HG03045 (cell line): ENCODE measurements around the gene TNFRSF4.

Experiments
- ATAC-seq: cut with Tn5 transposase; IDR thresholded peaks from one replicate; pipeline ENCODE4 v1.9.1; 2021; ENCODE audit warnings: mild to moderate bottlenecking, moderate library complexity; ENCODE audit not compliant: unreplicated experiment

The TNFRSF4 gene

DNA sequence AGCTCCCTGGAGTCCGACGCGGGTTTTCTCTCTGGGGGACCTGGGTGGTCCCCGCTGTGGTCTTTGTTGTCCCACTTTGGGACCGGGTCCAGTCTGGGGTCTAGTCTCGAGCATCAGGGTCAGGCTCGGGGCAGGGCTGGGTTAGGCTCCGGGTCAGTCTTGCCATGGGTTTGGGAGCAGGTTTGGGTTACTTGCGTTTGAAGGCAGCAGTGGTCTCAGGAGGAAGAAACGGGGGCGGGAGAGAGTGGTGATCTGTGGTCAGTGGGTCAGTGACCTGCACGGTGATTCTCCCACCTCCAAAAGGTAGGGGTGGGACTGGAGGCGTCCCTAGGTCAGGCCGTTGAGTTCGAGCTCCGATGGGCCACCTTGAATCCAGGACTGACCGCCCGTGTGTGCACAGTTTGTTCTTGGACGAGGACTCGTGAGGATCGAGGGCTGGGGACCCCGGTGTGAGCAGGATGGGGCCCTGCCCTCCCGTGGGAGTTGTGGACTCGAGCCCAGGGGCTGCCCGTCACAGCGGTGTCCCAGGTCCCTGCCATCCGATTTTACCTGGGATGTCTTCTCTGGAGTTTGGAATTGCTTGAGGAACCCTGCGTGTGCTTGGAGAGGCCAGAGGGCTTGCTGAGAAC lies 20.3 kb upstream of the TNFRSF4 start:
- no peak for ATAC-seq

DNA sequence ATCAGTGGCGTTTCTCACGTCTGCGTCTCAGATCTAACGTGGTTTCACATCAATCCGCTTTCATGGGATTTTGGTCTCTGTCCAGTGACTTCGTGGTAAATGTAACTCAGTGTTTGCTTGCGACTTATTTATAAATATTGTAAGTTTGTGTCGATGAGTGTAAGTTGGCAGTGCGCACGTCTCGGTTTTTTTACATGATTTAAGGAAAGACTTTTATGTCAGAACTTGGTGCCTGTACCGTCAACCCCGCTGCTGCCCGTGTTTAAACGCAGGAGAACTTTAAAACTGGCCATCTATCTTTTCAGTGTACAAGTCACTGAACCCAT lies 19.6 kb upstream of the TNFRSF4 start:
- no peak for ATAC-seq

- ATAC-seq: no peak
Observed at GRCh38 chr1:1232796-1233566, 19.0 kb upstream of the TNFRSF4 start.

- peak; percentile 4 for ATAC-seq
Observed at GRCh38 chr1:1232208-1232795, 18.3 kb upstream of the TNFRSF4 start, which contains the start of gene B3GALT6. TSS of gene B3GALT6 (plus strand) at chr1:1232237. CDS start at chr1:1232279, 42 bp downstream.

GRCh38 chr1:1231400-1232207 lies 17.7 kb upstream of the TNFRSF4 start, which contains the start of gene SDF4:
TSS of gene SDF4 (minus strand) at chr1:1232001. CDS start at chr1:1228772, 3,229 bp downstream.
- ATAC-seq: peak; percentile 89

GRCh38 chr1:1230656-1231399 lies 16.9 kb upstream of the TNFRSF4 start:
- ATAC-seq: no peak

DNA sequence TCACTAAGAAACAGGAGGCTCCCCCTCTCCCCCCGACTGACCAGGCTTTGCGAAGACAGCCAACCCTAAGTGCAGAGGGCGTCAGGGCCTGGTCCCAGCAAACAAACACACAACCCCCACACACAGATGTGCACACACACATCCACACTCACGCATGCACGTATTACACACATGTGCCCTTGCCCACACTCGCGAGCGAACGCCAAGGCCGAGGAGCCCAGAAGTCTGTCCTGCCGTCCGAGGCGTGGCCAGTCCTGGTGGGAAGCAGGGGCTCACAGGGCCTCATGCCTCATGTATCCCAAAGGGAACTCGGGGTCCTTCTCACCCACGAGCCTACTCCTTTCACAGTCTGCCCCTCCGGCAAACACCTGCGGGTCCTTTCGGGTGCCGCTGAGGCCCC lies 15.8 kb upstream of the TNFRSF4 start:
- ATAC-seq: no peak

DNA sequence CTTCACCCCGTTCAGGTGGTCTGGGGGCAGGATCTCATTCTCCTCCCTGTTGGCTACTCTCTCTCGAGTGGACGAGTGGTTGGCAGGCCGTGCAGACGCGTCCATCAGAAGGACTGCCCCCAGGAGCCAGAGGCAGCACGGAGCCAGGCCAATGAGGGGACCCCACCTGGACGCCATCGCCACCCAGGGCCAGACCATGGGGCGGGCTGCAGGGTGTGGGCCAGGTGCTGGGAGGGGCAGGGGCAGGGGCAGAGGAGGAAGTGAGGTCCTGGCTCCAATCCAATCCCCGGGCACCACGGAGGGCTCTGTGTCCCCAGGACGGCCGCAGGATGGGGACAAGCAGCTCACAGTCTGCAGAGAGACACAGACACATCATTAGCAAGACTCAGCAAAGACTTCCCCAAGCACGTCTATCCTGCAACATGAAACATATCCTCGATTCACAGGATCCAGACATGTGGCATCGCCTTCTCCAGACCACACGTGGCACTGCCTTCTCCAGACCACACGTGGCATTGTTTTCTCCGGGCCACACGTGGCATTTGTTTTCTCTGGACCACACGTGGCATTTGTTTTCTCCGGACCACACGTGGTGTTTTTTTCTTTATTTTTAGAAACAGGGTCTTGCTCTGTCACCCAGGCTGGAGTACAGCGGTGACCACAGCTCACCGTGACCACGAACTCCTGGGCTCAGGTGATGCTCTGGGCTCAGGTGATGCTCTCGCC lies 14.8 kb upstream of the TNFRSF4 start:
- ATAC-seq: no peak

DNA sequence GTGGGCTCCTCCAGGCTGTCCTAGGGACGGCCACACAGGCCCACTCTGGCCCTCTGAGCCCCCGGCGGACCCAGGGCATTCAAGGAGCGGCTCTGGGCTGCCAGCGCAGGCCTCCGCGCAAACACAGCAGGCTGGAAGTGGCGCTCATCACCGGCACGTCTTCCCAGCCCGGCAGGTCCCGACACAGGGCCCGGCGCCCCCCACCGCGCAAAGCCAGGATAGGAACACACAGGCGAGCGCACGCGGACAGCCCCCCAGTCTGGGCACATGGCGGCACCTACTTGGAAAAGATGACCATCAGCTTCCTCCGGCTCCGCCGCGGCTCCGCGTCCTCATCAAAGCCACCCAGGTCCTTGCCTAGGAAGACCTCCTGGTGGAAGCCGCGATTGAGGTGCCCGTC lies 14.2 kb upstream of the TNFRSF4 start:
- ATAC-seq: no peak

- no peak for ATAC-seq
Observed at GRCh38 chr1:1227386-1227785, 13.4 kb upstream of the TNFRSF4 start.

DNA sequence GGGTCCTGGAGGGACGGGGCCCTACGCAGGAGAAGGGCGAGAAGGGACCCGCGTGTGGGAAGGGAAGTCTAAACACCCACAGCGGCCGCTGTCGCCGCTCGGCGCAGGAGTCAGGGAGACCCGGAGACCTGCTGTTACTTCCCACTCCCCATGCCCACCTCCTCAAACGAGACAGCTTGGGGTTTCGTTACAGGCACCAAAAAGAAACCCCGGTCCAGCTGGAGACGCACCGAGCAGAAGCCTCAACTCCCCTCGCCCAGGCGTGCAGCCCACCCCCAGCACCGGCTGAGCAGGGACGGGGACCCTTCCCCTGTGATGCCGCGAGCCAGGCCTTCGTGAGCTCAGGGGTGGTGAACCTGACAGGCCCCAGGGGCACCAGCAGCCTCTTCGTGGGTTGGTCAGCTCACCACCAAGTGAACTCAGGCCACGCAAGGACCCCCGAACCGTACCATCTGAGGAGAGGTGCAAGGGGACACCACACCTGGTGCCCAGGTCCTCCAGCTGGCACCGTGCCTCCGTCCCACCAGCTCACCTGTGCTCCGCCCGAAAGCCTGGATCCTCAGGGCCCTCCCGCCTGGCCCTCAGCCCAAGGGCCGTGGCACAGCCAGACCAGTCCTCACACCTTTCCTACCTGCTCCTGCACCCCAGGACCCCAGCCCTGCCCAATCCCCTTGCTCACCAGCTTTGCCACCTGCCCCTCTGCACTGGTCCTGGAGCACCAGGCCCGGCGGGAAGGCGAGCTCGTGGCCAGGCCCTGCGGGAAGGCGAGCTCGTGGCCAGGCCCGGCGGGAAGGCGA lies 12.8 kb upstream of the TNFRSF4 start:
- no peak for ATAC-seq

DNA sequence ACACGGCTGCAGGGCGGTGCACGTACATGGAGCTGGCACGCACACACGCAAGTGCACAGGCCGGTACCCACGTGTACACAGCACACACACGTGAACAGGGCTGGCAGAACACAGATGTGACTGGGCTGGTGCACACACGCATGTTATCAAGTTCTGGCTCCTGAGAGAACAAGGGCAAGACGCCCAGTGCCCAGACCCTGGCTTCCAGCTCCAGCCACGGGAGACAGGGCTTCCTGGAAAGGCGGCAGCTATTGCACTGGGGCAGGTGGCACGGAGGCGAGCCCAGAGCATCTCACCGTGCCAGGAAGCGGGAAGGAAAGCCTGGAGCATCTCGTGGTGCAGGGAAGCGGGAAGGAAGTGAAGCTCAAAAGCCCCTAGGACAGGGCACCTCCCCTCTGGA lies 12.0 kb upstream of the TNFRSF4 start:
- ATAC-seq: no peak

DNA sequence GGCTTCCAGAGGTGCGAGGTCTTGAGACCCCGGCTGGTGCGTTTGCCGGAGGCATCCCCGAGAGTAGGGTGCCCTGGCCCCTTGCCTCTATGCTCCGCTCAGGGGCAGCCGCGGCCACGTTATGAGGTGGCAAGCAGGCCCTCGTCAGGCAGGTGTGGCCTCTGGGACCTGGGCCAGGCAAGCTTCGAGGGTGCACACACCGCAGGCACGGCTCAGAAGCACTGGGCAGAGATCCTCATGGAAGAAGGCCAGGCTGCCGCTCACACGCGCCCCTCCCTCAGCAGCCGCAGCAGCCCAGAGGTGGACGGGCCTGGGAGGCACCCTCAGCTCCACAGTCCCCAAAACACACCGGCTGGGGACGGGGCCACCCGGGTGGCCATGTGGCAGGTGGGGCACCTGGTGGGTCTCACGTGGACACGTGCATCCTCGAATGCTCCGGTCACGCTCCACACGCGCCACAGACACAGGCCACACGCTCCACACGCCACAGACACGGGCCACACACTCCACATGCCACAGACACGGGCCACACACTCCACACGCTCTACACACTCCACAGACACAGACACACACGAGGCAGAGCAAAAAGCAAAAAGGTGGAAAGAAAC lies 11.4 kb upstream of the TNFRSF4 start:
- ATAC-seq: no peak

- no peak for ATAC-seq
Observed at GRCh38 chr1:1223891-1224290, 9.9 kb upstream of the TNFRSF4 start.

DNA sequence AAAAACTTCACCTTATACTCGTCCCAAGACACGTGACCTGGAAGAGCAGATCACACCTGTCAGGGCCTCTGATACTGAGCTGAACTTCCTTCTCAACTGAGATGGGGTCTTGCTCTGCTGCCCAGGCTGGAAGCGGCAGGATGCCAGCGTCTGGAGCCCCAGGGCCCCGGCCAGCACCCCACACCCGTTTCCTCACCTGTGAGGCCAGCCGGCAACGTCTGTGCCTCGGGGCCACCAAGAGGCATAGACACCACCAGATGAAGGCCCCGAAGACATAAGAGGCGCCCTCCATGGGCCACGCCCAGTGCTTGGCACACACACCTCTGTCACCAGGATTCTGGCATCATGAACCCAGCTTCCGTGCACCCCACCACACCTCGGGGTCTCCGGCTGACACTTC lies 9.4 kb upstream of the TNFRSF4 start:
- ATAC-seq: no peak

DNA sequence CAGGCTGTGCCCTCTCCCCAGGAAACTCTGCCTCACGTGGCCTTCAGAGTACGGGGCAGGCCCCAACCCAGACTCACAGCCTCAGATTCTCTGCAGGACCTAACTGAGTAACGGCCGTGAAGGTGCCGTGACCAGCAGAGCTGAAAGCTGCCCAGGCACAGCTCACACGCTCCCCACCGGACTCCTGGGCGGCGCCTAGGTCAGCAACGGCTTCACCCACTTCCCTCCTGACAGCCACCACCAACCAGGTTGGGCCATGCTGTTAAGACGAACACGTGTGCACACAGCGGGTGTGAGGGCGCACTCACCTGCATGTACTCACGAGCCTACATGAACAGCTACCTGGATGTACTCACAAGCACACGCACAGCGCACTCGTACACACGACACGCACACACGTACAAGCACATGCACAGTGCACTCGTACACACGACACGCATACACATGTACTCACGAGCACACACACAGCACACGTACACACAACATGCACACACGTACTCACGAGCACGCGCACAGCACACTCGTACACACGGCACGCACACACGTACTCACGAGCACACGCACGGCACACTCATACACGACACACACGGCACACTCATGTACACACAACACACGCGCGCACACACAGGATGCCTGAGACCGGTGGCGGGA lies 8.7 kb upstream of the TNFRSF4 start:
- ATAC-seq: no peak

DNA sequence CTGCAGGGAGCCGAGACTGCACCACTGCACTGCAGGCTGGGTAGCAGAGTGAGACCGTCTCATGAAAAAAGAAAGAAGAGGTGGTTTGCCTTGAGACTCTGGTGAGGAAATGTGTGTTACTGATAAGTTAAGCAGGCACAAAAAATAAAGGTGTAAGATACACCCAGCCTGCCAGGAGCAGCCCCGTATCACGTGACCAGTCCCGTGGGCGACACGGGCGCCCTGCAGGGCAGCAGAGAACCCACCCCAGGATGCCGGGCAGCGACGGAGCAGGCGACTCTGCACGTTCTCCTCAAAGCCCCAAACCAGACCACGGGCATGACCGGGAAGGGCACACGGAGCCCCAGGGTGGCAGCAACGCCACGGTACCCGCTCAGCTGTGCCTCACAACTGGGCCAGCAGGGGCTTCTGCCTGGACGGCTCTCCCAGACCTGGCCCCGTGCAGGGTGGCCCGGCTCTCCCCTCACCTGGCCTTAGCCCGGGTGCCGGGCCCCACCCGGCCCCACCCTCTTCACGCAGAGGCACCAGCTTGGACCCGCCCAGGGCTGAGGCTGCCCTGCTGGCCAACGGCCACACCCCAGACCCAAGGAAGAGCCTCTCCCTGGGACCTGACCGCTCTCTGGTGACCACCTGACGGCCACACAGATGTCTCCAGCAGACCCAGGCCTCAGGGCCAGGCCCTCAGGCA lies 8.1 kb upstream of the TNFRSF4 start:
- no peak for ATAC-seq

DNA sequence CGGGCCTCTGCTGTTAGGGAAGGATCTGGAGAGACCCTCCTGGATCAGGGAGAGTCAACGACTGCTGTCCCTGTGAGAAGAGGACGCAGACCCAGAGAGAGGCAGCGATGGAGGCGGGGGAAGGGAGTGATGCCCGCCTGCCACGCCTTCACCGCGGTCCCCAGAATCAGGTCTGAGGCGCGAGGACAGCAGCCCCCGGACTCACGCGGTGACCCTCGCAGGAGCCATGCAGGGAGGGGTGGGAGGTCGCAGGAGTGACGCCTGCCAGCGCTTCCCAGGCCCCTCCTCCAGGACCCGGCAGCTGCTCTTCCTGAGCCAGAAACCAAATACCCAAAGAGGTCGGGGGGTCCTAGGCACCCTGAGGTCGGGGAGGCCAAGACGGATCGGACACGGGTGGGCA lies 6.2 kb upstream of the TNFRSF4 start:
- ATAC-seq: no peak
